Suppressor macrophage treated with lipopolysaccharide for 1 hour (primary cell): ENCODE measurements around the gene PARP1.
"Not testable (repeated sequence)": the region's sequence is repeated elsewhere in the genome, so short reads cannot be mapped to it uniquely, and the experiment has no call there.

Experiments used
- DNase-seq, 3 donors: peaks; one replicate each; pipeline ENCODE4 v3.0.0-alpha.2; 2020 to 2022

PARP1 gene

DNA sequence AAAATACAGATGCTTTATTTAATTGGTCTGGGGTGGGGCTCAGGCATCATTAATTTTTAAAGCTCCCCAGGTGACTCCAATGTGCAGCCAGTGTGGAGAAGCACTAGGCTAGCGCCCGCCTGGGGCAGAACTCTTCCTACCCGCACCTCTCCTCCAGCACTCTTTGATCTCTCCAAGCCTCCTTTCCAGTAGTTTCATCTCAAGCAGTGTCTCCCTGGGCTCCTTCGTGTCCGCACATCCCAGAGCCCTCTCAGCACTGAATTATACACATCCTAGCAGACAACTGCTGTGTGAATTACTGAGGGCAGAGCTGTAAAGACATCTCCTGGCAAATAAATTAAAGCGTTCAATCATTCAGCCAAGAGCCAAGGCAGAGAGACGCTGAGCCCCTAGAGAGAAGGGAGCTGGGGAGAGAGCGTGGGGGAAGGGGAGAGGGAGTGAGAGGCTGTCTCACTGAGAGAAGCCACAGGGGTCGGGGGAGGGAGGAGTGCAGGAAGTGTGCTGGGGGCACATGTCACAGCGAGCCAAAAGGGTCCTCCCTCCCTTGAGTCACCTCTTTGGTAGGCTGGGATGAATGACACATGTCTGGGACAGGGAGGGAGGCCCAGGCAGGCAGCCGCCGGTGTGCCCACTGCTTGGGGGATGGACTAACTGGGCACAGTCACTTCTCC lies 21.0 kb upstream of the PARP1 start:
- no peak for DNase-seq

- no peak for DNase-seq
Measured at GRCh38 chr1:226428348-226428747, 20.5 kb upstream of the PARP1 start.

DNA sequence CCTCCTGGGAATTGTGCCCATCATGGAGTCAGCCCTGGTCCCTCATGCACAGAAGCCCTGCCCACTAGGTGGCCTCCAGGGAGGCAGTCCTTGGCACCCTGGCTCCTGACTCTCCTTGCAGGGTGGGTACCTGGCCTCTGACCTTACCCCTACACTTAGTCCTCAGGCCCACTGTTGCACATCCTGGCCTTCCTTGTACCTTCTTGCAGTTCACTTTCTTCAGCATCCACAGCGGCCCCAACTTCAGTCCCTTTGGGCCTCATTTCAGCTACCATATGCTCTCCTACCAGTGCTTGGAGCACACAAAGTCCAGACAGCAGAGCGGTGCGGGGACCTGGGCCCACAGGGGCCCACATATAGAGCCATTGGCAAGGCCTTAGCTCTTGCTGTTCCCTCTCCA lies 19.2 kb upstream of the PARP1 start:
- no peak for DNase-seq

GRCh38 chr1:226426395-226426794 lies 18.5 kb upstream of the PARP1 start:
- not testable (repeated sequence) for DNase-seq

- no peak for DNase-seq
Measured at GRCh38 chr1:226425431-226426031, 17.6 kb upstream of the PARP1 start.

DNA sequence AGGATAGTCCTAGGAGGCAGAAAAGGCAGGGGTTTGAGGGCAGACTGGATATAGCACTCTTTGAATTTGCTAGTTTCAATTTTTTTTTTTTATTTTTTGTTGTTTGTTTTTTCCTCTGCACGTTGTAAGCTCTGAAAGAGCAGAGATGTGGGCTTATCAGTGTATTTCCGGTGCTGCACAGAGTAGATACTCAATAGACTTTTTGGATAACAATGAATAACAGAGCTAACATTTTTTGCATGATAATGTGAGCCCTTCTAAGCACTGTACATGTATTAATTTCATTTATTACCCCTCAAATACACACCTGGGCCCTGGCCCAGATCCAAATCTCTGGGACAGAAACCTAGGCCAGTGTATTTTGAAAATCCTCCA lies 17.1 kb upstream of the PARP1 start:
- DNase-seq: no peak

DNA sequence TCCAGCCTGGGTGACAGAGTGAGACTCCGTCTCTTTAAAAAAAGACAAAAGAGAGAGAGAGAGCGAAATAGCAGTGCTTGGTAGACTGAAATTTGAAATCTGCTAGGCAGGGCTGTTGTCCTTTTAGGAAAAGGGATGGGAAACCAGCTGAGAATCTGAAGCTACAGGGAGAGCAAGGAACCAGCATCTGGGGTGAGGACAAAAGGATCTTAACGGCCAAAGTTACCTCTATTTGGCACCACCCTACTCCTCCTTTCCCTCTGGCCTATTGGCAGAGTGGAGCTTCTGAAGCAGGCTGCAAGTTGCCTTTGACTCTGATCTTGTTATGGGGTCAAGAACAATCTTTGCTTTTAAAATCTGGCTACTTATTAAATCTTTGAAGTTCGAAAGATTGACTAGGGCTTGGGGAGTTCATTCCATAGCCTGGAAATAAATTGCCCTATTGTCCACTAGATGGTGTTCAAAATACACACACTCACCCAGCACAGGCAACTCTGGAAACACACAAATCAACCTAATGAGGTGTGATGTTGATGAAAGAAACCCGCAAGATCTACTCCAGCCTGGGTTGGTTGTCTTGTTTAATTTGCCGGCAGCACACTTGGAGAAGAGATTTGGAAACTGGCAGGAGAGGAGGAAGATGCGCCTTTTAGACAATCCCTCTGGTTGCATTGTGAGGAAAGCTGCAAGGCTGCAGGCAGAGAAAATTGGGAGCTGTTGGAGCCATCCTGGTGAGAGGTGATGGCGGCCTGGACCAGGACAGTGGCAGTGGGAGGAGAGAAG lies 16.5 kb upstream of the PARP1 start:
- DNase-seq: peak in 1 of 3 donors; percentile 11

- no peak for DNase-seq
Measured at GRCh38 chr1:226422478-226422877, 14.6 kb upstream of the PARP1 start.

- DNase-seq: peak; percentile 47 to 53 (median 50)
Measured at GRCh38 chr1:226420897-226421296, 13.0 kb upstream of the PARP1 start.

DNA sequence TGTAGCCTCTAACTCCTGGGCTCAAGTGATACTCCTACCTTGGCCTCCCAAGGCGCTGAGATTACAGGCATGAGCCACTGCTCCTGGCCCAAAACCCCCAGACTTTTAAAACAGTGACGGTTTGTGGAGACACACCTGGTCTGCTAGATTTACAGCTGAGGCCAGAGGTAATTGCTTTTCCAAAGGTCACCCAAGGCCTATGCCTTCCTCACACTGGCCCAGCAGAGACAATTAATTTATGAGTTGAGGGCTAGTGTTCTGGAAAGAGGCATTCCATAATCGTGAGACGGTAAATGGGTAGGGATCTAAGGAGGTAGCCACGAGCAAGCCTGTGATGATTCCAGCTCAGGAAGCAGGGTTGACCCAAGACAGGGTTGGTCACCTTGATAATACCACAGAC lies 12.4 kb upstream of the PARP1 start:
- no peak for DNase-seq

GRCh38 chr1:226419284-226420029 lies 11.6 kb upstream of the PARP1 start:
- DNase-seq: no peak

- DNase-seq: no peak
Measured at GRCh38 chr1:226417830-226418546, 10.1 kb upstream of the PARP1 start.

- DNase-seq: no peak
Measured at GRCh38 chr1:226417350-226417749, 9.5 kb upstream of the PARP1 start.

DNA sequence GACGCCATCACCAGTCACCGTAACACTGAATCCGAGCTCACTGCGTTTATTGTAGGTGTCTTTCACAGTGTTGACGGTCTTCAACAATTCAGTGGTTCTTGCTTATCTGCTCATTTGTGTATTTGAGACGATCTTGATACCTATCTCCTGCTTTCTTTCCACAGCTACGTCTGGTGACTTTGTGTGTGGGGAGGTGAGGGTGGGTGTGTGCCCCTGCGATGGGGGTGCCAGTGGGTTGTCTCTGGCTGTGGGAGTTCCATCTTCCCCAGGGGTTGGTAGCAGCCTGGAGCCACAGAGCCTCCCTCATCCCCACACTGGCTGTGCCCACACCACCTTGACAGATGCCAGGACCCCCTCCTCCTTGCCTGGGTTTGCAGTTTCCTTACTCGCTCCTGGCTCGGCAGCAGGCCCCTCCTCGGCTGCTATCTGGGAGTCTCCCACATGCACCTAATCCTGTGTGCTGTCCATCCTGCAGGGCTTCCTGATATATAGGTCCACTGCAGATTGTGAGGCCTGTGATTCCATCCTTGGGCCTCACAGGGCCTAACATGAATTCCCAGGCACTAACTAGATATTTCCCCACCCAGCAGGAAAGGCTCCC lies 6.3 kb upstream of the PARP1 start:
- no peak for DNase-seq

DNA sequence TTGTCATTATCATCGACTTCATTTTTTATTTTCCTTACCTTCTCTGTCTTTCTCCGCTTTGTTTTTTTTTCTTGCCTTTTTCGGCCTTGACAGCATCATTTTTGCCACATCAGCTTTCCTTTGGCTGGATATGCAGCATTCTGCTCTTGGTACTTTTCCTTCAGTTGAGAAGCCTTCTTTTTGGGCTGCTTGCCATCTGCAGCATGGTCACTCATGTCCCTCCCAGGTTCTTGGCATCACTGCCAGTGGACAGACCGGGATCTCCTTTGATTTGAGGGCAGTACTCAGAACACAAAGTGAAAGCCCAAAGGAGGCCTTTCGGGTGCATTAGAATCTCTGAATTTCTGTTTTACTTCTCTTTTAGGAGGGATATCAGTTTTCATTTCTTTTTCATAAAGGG lies 3.7 kb upstream of the PARP1 start:
- DNase-seq: no peak

GRCh38 chr1:226410958-226411357 lies 3.1 kb upstream of the PARP1 start:
- no peak for DNase-seq

GRCh38 chr1:226409392-226409791 lies 1.5 kb upstream of the PARP1 start:
- DNase-seq: no peak

DNA sequence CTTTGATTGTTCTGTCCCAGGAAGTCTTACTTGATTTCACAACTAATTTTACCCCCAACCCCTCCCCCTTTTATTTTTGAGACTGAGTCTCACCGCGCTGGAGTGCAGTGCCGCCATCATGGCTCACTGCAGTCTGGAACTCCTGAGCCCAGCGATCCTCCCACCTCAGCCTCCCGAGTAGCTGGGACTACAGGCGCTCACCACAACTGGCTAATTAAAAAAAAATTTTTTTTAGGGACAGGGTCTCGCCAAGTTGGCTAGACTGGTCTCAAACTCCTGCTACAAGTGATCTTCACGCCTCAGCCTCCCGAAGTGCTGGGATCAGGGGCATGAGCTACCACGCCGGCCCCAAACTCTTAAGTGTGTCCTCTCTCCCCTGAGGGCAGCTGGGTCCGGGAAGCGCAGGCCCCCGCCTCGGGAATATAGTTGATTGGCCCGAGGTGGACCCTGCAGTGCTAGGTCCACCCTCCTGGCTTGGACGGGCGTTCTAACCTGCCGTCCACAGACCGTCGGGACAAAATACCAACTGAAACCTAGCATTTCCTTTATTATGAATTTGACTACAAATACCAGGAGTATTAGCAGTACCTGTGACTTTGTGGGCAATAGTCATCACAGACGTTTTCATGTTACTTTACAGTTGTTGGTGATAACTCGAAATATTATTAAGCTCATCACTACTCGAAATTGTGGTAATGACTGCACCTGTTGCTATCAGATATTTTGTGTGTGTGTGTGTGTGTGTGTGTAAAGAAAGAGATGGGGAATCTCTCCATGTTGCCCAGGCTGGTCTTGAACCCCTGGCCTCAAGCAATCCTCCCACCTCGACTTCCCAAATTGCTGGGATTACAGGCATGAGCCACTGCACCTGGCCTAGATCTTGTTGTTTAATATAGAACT lies 642 bp upstream of the PARP1 start:
- DNase-seq: no peak

DNA sequence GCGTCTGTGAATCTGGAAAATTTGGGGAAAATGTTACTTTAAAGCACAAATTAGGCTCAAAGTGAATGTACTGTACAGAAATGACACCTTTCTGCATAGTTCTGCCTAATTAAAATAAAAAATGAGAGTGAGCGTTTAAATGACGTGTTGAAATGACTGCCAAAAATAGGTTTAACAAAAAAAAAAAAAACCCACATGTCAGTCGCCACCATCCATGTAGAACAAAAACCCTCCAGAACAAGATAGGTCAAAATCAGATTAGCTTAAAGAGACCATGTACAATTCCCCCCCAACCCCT lies 745 bp downstream of the PARP1 start:
- no peak for DNase-seq

- peak; percentile 10 to 42 (median 35) for DNase-seq
Measured at GRCh38 chr1:226406401-226406881, 1.5 kb downstream of the PARP1 start.

- peak in 2 of 3 donors; percentile 12 to 52 for DNase-seq
Measured at GRCh38 chr1:226405411-226405988, 2.4 kb downstream of the PARP1 start.
